HepG2 (cell line): ENCODE results near the gene CAMTA2. TPM values are rescaled to one million over a fixed set of nuclear protein-coding genes. Genes with fewer than 3 reads are reported as not detected.

ENCODE experiments used
- ARID4A ChIP-seq: sonication (generic); formaldehyde crosslinking; IDR thresholded peaks from 2 replicates; pipeline ENCODE4 v1.5.0; 2020; ENCODE audit warnings: mild to moderate bottlenecking, missing genetic modification reagents, borderline replicate concordance
- BHLHE40 ChIP-seq: IDR thresholded peaks from 2 replicates; pipeline ENCODE4 v1.6.1; 2011; ENCODE audit warnings: low read length, improper control_type of control experiment
- CCAR2 ChIP-seq: fragments of 200-400 bp; formaldehyde crosslinking; optimal IDR thresholded peaks from 2 replicates; pipeline ENCODE3; 2018; ENCODE audit warnings: low read depth, mild to moderate bottlenecking, low read length, moderate library complexity
- CENPT ChIP-seq: sonication (generic); formaldehyde crosslinking; IDR thresholded peaks from 2 replicates; pipeline ENCODE4 v1.8.0; 2022; ENCODE audit warnings: low read depth, mild to moderate bottlenecking, moderate library complexity, missing genetic modification reagents
- FOSL2 ChIP-seq: sonication (generic); formaldehyde crosslinking; IDR thresholded peaks from 2 replicates; pipeline ENCODE4 v1.4.0; 2020; ENCODE audit warnings: missing genetic modification reagents
- GATA4 ChIP-seq: sonication (generic); IDR thresholded peaks from 2 replicates; pipeline ENCODE4 v1.6.1; 2016; ENCODE audit warnings: antibody characterized with exemption, low read depth, borderline replicate concordance
- HDAC1 ChIP-seq: sonication (generic); formaldehyde crosslinking; IDR thresholded peaks from 2 replicates; pipeline ENCODE4 v1.5.1; 2020; ENCODE audit warnings: mild to moderate bottlenecking, missing genetic modification reagents
- HDAC6 ChIP-seq: fragments of 200-600 bp; sonication (generic); IDR thresholded peaks from 2 replicates; pipeline ENCODE4 v1.7.0; 2017; ENCODE audit warnings: mild to moderate bottlenecking, antibody characterized with exemption, low read length, low read depth
- MEIS1 ChIP-seq: sonication (generic); formaldehyde crosslinking; IDR thresholded peaks from 2 replicates; pipeline ENCODE4 v1.9.0; 2021; ENCODE audit warnings: mild to moderate bottlenecking, missing genetic modification reagents, moderate library complexity, borderline replicate concordance
- POGZ ChIP-seq: sonication (generic); formaldehyde crosslinking; IDR thresholded peaks from 2 replicates; pipeline ENCODE4 v1.4.0; 2020; ENCODE audit warnings: mild to moderate bottlenecking, missing genetic modification reagents
- POLR2A ChIP-seq, 2 experiments: IDR thresholded peaks; 2 replicates each; pipeline ENCODE4 v1.6.1; 2011; ENCODE audit warnings: low read depth in 2 of 2, low read length in 2 of 2, mild to moderate bottlenecking in 1 of 2, moderate library complexity in 1 of 2; ENCODE audit not compliant: insufficient read depth in 1 of 2
- POLR2AphosphoS5 ChIP-seq: IDR thresholded peaks from 2 replicates; pipeline ENCODE4 v1.6.1; 2012; ENCODE audit warnings: low read depth, low read length
- RXRA ChIP-seq: sonication (generic); formaldehyde crosslinking; IDR thresholded peaks from 2 replicates; pipeline ENCODE4 v1.5.1; 2020; ENCODE audit warnings: missing genetic modification reagents
- SAFB2 ChIP-seq: sonication (generic); formaldehyde crosslinking; IDR thresholded peaks from 2 replicates; pipeline ENCODE4 v1.5.1; 2020; ENCODE audit warnings: missing genetic modification reagents, low read depth, mild to moderate bottlenecking, borderline replicate concordance
- SUZ12 ChIP-seq: fragments of 150-350 bp; IDR thresholded peaks from 2 replicates; pipeline ENCODE4 v1.6.1; 2014; ENCODE audit warnings: low read depth, low read length
- TAF15 ChIP-seq: fragments of 200-400 bp; formaldehyde crosslinking; IDR thresholded peaks from one replicate; pipeline ENCODE4 v1.6.1; 2018; ENCODE audit warnings: mild to moderate bottlenecking, low read depth, low read length; ENCODE audit not compliant: poor library complexity, severe bottlenecking
- ZBTB38 ChIP-seq: sonication (generic); formaldehyde crosslinking; IDR thresholded peaks from 2 replicates; pipeline ENCODE4 v1.5.1; 2020; ENCODE audit warnings: mild to moderate bottlenecking, missing genetic modification reagents
- ZBTB7A ChIP-seq: sonication (generic); formaldehyde crosslinking; IDR thresholded peaks from 2 replicates; pipeline ENCODE4 v1.8.0; 2022; ENCODE audit warnings: mild to moderate bottlenecking, missing genetic modification reagents
- ZFP36L2 ChIP-seq: sonication (generic); formaldehyde crosslinking; IDR thresholded peaks from 2 replicates; pipeline ENCODE4 v1.4.0; 2020; ENCODE audit warnings: missing genetic modification reagents
- ZNF589 ChIP-seq: sonication (generic); formaldehyde crosslinking; conservative IDR thresholded peaks from 2 replicates; pipeline ENCODE4 v1.8.0; 2022; ENCODE audit warnings: mild to moderate bottlenecking, moderate library complexity, missing genetic modification reagents
- ZNF598 ChIP-seq: sonication (generic); formaldehyde crosslinking; IDR thresholded peaks from 2 replicates; pipeline ENCODE4 v1.5.1; 2020; ENCODE audit warnings: mild to moderate bottlenecking, missing genetic modification reagents, borderline replicate concordance
- ZNF605 ChIP-seq: sonication (generic); formaldehyde crosslinking; IDR thresholded peaks from 2 replicates; pipeline ENCODE4 v1.8.0; 2022; ENCODE audit warnings: mild to moderate bottlenecking, missing genetic modification reagents
- ZSCAN21 ChIP-seq: sonication (generic); formaldehyde crosslinking; IDR thresholded peaks from 2 replicates; pipeline ENCODE4 v1.8.0; 2022; ENCODE audit warnings: mild to moderate bottlenecking, missing genetic modification reagents, moderate library complexity, borderline replicate concordance
- ZSCAN25 ChIP-seq: sonication (generic); formaldehyde crosslinking; IDR thresholded peaks from 2 replicates; pipeline ENCODE4 v1.8.0; 2022; ENCODE audit warnings: mild to moderate bottlenecking, missing genetic modification reagents
- polyA plus RNA-seq, 8 experiments: library from polyadenylated mRNA; depleted of rRNA in 3 of 8; stranded (reverse) in 7 of 8; unstranded in 1 of 8; fragments of >200 nt; fragmentation: Illumina TruSeq in 4 of 8; extraction: Trizol in 4 of 8; gene quantifications; 2 replicates each; pipeline versions ENCODE4 v1.2.1 to v1.2.3, GENCODE V29; 2011 to 2016; ENCODE audit warnings: low read depth in 4 of 8, missing spikeins in 1 of 8, mixed read lengths in 1 of 8; ENCODE audit not compliant: insufficient read depth in 1 of 8
- total RNA-seq, 5 experiments: library from RNA; depleted of rRNA; stranded (reverse); fragments of >200 nt; fragmentation: Illumina TruSeq; extraction: Trizol; gene quantifications; 2 replicates each; pipeline ENCODE4 v1.2.3, GENCODE V29; 2016; ENCODE audit warnings: low read depth in 1 of 5
- TF ChIP-seq, protein P1 (sequence below): sonication (generic); formaldehyde crosslinking; IDR thresholded peaks from 2 replicates; pipeline ENCODE4 v1.4.0; 2020; ENCODE audit warnings: mild to moderate bottlenecking, missing genetic modification reagents

CAMTA2 gene
- total and polyA plus RNA-seq, 2 of the 13 experiments (the other 11 are each of a cell fraction or from before 2014, with no cell fraction given) = 4.1 to 7.1 TPM

GRCh38 chr17:4950075-4950745 is 37.3 kb downstream of the CAMTA2 start (continued):
- TF ChIP-seq CENPT (CRISPR knock-in tag) (peak; percentile 37; the same call in 1 of the 2 replicates), POLR2A (IDR thresholded peaks at IDR 0.05; ENCODE audit: insufficient read depth in 1 of 2, low read depth in 2 of 2, low read length in 2 of 2) (peak in 1 of 2 experiments; percentile 67; a peak in 3 of 4 replicates), CCAR2 (no peak), MEIS1 (CRISPR knock-in tag) (0 out of 2 replicates have a peak, but pooled peaks have one; percentile 1), POGZ (0 out of 2 replicates have a peak, but pooled peaks have one; percentile 28), POLR2AphosphoS5 (peak; percentile 40; the same call in 1 of the 2 replicates), ZFP36L2 (no peak), SUZ12 (no peak), TAF15 (no peak), BHLHE40 (no peak), GATA4 (0 out of 2 replicates have a peak, but pooled peaks have one; percentile 5), HDAC1 (CRISPR knock-in tag) (0 out of 2 replicates have a peak, but pooled peaks have one; percentile 20), RXRA (CRISPR knock-in tag) (0 out of 2 replicates have a peak, but pooled peaks have one; percentile 7), HDAC6 (no peak), SAFB2 (CRISPR knock-in tag) (peak; percentile 48), ZBTB7A (CRISPR knock-in tag) (peak; percentile 63; the same call in 1 of the 2 replicates), FOSL2 (peak; percentile 69), ZNF605 (CRISPR knock-in tag) (peak; percentile 31; the same call in 1 of the 2 replicates), ZSCAN21 (CRISPR knock-in tag) (0 out of 2 replicates have a peak, but pooled peaks have one; percentile 11), ARID4A (CRISPR knock-in tag) (peak; percentile 64; the same call in 1 of the 2 replicates), ZBTB38 (CRISPR knock-in tag) (0 out of 2 replicates have a peak, but pooled peaks have one; percentile 15), ZNF589 (no peak), ZNF598 (peak; percentile 43; the same call in 1 of the 2 replicates), ZSCAN25 (CRISPR knock-in tag) (peak; percentile 16)
- TF ChIP-seq, protein P1, sequence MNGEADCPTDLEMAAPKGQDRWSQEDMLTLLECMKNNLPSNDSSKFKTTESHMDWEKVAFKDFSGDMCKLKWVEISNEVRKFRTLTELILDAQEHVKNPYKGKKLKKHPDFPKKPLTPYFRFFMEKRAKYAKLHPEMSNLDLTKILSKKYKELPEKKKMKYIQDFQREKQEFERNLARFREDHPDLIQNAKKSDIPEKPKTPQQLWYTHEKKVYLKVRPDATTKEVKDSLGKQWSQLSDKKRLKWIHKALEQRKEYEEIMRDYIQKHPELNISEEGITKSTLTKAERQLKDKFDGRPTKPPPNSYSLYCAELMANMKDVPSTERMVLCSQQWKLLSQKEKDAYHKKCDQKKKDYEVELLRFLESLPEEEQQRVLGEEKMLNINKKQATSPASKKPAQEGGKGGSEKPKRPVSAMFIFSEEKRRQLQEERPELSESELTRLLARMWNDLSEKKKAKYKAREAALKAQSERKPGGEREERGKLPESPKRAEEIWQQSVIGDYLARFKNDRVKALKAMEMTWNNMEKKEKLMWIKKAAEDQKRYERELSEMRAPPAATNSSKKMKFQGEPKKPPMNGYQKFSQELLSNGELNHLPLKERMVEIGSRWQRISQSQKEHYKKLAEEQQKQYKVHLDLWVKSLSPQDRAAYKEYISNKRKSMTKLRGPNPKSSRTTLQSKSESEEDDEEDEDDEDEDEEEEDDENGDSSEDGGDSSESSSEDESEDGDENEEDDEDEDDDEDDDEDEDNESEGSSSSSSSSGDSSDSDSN (CRISPR knock-in tag) = peak; percentile 70
